Measurements from ENCODE around the gene CABLES1. TPM values are rescaled to one million over a fixed set of nuclear protein-coding genes. Genes with fewer than 3 reads are reported as not detected.
"Not testable (repeated sequence)": the region's sequence is repeated elsewhere in the genome, so short reads cannot be mapped to it uniquely, and the experiment has no call there.

The CABLES1 gene
- total and polyA plus RNA-seq, 2 donors from 2014 or later, result 7.6 to 40.5 TPM

DNA sequence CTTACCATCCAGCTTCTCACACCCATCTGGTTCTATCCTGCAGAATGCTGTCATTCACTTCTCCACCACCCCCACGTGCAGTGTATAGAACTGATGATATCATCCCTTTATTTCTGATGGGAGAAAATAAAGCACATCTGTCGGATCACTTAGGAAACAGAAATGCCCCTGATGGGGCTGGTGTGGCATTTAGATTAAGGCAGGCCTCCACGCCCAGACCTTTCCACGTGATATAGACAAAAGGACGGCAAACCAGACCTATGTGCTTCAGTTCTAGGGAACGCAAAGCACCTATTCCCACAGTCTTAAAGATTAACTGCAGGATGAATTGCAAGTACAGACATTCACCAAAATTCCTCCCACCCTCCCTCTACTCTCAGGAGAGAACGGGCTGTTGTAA is 27.6 kb upstream of the CABLES1 start:
- TF ChIP-seq, protein P1, sequence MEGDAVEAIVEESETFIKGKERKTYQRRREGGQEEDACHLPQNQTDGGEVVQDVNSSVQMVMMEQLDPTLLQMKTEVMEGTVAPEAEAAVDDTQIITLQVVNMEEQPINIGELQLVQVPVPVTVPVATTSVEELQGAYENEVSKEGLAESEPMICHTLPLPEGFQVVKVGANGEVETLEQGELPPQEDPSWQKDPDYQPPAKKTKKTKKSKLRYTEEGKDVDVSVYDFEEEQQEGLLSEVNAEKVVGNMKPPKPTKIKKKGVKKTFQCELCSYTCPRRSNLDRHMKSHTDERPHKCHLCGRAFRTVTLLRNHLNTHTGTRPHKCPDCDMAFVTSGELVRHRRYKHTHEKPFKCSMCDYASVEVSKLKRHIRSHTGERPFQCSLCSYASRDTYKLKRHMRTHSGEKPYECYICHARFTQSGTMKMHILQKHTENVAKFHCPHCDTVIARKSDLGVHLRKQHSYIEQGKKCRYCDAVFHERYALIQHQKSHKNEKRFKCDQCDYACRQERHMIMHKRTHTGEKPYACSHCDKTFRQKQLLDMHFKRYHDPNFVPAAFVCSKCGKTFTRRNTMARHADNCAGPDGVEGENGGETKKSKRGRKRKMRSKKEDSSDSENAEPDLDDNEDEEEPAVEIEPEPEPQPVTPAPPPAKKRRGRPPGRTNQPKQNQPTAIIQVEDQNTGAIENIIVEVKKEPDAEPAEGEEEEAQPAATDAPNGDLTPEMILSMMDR (IDR thresholded peaks at IDR 0.05; ENCODE audit: borderline replicate concordance, extremely low read depth, insufficient read depth), result no peak
- no peak for DNase-seq
- Histone ChIP-seq H3K4me1 (ENCODE audit: control insufficient read depth in 2 of 3, insufficient read depth in 2 of 3, low read depth in 1 of 3, low read length in 3 of 3) (no peaks in the 10 kb centered on the region), H3K27ac (ENCODE audit: low read depth in 2 of 2, low read length in 2 of 2) (no peak overlapping the region), H3K9ac (ENCODE audit: low read length in 3 of 3) (no peak overlapping the region), H3K36me3 (ENCODE audit: control insufficient read depth in 2 of 3, insufficient read depth in 3 of 3, low read length in 3 of 3) (no peaks in the 10 kb centered on the region), H3K27me3 (ENCODE audit: control insufficient read depth, insufficient read depth, low read length) (no peaks in the 10 kb centered on the region), H3K4me3 (ENCODE audit: low read length in 3 of 3) (no peak overlapping the region), H3K9me3 (ENCODE audit: control insufficient read depth in 2 of 3, insufficient read depth in 1 of 3, low read length in 3 of 3) (no peaks in the 10 kb centered on the region)
- intact Hi-C loops (cut with DNase I), result no loop called here
- no peak for FAIRE-seq

DNA sequence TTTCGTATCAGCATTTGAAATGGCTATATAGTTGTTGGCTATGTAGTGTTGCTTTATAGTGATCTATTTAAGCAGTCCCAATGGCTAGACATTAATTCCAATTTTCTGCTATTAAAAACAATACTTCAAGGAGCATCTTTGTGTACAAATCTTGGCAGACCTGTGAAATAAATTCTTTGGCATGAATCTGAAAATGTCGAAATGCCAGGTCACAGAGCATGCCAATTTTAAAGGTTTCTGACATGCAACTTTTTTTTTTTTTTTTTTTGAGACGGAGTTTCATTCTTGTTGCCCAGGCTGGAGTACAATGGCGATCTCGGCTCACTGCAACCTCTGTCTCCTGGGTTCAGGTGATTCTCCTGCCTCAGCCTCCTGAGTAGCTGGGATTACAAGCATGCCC is 26.8 kb upstream of the CABLES1 start:
- H3K9me3 ChIP-seq (ENCODE audit: control insufficient read depth in 2 of 3, insufficient read depth in 1 of 3, low read length in 3 of 3), result no peaks in the 10 kb centered on the region
- DNase-seq, result no peak
- H3K27me3 ChIP-seq (ENCODE audit: control insufficient read depth, insufficient read depth, low read length), result no peaks in the 10 kb centered on the region
- H3K9ac ChIP-seq (ENCODE audit: low read length in 3 of 3), result no peak overlapping the region
- no peak overlapping the region for H3K27ac ChIP-seq (ENCODE audit: low read depth in 2 of 2, low read length in 2 of 2)
- peaks cover 0 to 2% (median under 1%) of the 10 kb centered on the region in 3 donors for H3K4me1 ChIP-seq (ENCODE audit: control insufficient read depth in 2 of 3, insufficient read depth in 2 of 3, low read depth in 1 of 3, low read length in 3 of 3)
- H3K36me3 ChIP-seq (ENCODE audit: control insufficient read depth in 2 of 3, insufficient read depth in 3 of 3, low read length in 3 of 3), result no peaks in the 10 kb centered on the region
- TF ChIP-seq, protein P1 (IDR thresholded peaks at IDR 0.05; ENCODE audit: borderline replicate concordance, extremely low read depth, insufficient read depth), result no peak
- no peak for FAIRE-seq
- intact Hi-C loops (cut with DNase I), result no loop called here
- no peak overlapping the region for H3K4me3 ChIP-seq (ENCODE audit: low read length in 3 of 3)

DNA sequence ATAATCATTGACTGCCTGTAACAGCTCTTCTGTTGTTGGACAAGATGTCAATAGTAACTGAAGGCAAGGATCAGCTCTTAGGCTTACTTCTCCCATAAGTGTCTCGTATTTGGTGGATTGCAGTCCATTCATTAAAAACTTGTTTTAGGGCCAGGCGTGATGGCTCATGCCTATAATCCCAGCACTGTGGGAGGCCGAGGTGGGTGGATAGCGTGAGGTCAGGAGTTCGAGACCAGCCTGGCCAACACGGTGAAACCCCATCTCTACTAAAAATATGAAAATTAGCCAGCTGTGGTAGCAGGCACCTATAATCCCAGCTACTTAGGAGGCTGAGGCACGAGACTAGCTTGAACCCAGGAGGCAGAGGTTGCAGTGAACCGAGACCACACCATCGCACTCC is 26.1 kb upstream of the CABLES1 start:
- H3K9ac ChIP-seq (ENCODE audit: low read length in 3 of 3); H3K36me3 ChIP-seq (ENCODE audit: control insufficient read depth in 2 of 3, insufficient read depth in 3 of 3, low read length in 3 of 3); intact Hi-C loops (cut with DNase I); H3K4me1 ChIP-seq (ENCODE audit: control insufficient read depth in 2 of 3, insufficient read depth in 2 of 3, low read depth in 1 of 3, low read length in 3 of 3); H3K9me3 ChIP-seq (ENCODE audit: control insufficient read depth in 2 of 3, insufficient read depth in 1 of 3, low read length in 3 of 3); H3K27me3 ChIP-seq (ENCODE audit: control insufficient read depth, insufficient read depth, low read length); FAIRE-seq; DNase-seq; H3K27ac ChIP-seq (ENCODE audit: low read depth in 2 of 2, low read length in 2 of 2); H3K4me3 ChIP-seq (ENCODE audit: low read length in 3 of 3): not testable (repeated sequence)

DNA sequence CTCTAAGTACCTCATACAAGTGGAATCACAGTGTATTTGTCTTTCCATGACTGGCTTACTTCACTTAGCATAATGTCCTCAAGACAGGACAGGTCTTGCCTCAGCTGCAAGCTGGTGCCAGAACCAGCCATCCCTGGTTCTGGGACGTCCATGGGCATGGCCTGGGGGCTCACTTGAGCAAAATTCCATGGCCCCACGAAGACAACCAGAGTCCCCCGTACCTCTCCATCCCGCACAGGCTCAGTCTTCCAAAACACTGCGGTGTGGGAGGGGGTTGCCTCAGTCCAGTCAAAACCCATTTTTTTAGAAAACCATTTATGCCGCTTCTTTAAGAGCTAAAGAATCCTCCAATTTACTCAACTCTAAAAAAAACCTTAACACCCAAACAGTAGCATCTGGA is 21.7 kb upstream of the CABLES1 start:
- H3K9ac ChIP-seq (ENCODE audit: low read length in 3 of 3), result no peak overlapping the region
- peaks cover 7 to 29% (median 14%) of the 10 kb centered on the region in 3 donors for H3K4me1 ChIP-seq (ENCODE audit: control insufficient read depth in 2 of 3, insufficient read depth in 2 of 3, low read depth in 1 of 3, low read length in 3 of 3)
- TF ChIP-seq, protein P1 (IDR thresholded peaks at IDR 0.05; ENCODE audit: borderline replicate concordance, extremely low read depth, insufficient read depth), result no peak
- peak overlapping the region; percentile 70 to 83 for H3K27ac ChIP-seq (ENCODE audit: low read depth in 2 of 2, low read length in 2 of 2)
- intact Hi-C loops (cut with DNase I), result no loop called here
- no peaks in the 10 kb centered on the region for H3K27me3 ChIP-seq (ENCODE audit: control insufficient read depth, insufficient read depth, low read length)
- FAIRE-seq (no peak), DNase-seq (no peak)
- no peaks in the 10 kb centered on the region for H3K9me3 ChIP-seq (ENCODE audit: control insufficient read depth in 2 of 3, insufficient read depth in 1 of 3, low read length in 3 of 3)
- H3K4me3 ChIP-seq (ENCODE audit: low read length in 3 of 3), result no peak overlapping the region
- H3K36me3 ChIP-seq (ENCODE audit: control insufficient read depth in 2 of 3, insufficient read depth in 3 of 3, low read length in 3 of 3), result no peaks in the 10 kb centered on the region

All from kidney (tissue), 14 donors.